Loucy (cell line): Measurements from ENCODE around the gene MAN2B2.

Experiments
- H2AFZ ChIP-seq: fragments of 200-600 bp; sonication (generic); 2 replicates; pipeline ENCODE4 v1.6.0; 2016; ENCODE audit warnings: antibody characterized with exemption, mild to moderate bottlenecking, low read length, moderate library complexity
- H3F3A ChIP-seq: fragments of 200-600 bp; 2 replicates; pipeline ENCODE4 v1.6.0; 2016; ENCODE audit warnings: antibody characterized with exemption, low read depth, mild to moderate bottlenecking
- H3K27me3 ChIP-seq: fragments of 200-600 bp; sonication (generic); 2 replicates; pipeline ENCODE4 v1.6.1; 2014; ENCODE audit warnings: low read length, mild to moderate bottlenecking; ENCODE audit not compliant: insufficient read depth, poor library complexity, severe bottlenecking
- H3K36me3 ChIP-seq: fragments of 200-600 bp; sonication (generic); 2 replicates; pipeline ENCODE4 v1.6.1; 2016; ENCODE audit warnings: low read length; ENCODE audit not compliant: insufficient read depth
- H3K4me1 ChIP-seq: fragments of 200-600 bp; sonication (generic); 2 replicates; pipeline ENCODE4 v1.5.1; 2014; ENCODE audit warnings: low read length, mild to moderate bottlenecking; ENCODE audit not compliant: insufficient read depth, poor library complexity, severe bottlenecking
- H3K4me2 ChIP-seq: fragments of 200-600 bp; sonication (generic); 2 replicates; pipeline ENCODE4 v1.6.0; 2014; ENCODE audit warnings: antibody characterized with exemption, low read length, low read depth, mild to moderate bottlenecking; ENCODE audit not compliant: poor library complexity, severe bottlenecking
- H3K4me3 ChIP-seq: fragments of 200-600 bp; sonication (generic); 2 replicates; pipeline ENCODE4 v1.5.1; 2014; ENCODE audit warnings: low read length, mild to moderate bottlenecking, mixed read lengths; ENCODE audit not compliant: poor library complexity, severe bottlenecking
- H3K79me2 ChIP-seq: fragments of 200-600 bp; sonication (generic); 2 replicates; pipeline ENCODE4 v1.6.1; 2014; ENCODE audit warnings: low read length; ENCODE audit not compliant: insufficient read depth
- H3K9ac ChIP-seq: fragments of 200-600 bp; sonication (generic); 2 replicates; pipeline ENCODE4 v1.6.0; 2014; ENCODE audit warnings: mild to moderate bottlenecking, low read depth, low read length, moderate library complexity; ENCODE audit not compliant: poor library complexity, severe bottlenecking
- H3K9me2 ChIP-seq: fragments of 200-600 bp; sonication (generic); replicated peaks from 2 replicates; pipeline ENCODE4 v1.6.1; 2016; ENCODE audit warnings: low read depth, low read length, mixed read lengths
- H3K9me3 ChIP-seq: fragments of 200-600 bp; sonication (generic); 2 replicates; pipeline ENCODE4 v1.6.1; 2014; ENCODE audit warnings: mild to moderate bottlenecking, antibody characterized with exemption, low read length, low read depth; ENCODE audit not compliant: insufficient read depth
- H4K20me1 ChIP-seq: fragments of 200-600 bp; sonication (generic); 2 replicates; pipeline ENCODE4 v1.6.0; 2014; ENCODE audit warnings: antibody characterized with exemption, low read length, mild to moderate bottlenecking; ENCODE audit not compliant: insufficient read depth, poor library complexity, severe bottlenecking
- CTCF ChIP-seq: fragments of 200-600 bp; sonication (generic); conservative IDR thresholded peaks from 2 replicates; pipeline ENCODE4 v1.5.1; 2014; ENCODE audit warnings: mild to moderate bottlenecking, antibody characterized with exemption, low read length
- EZH2phosphoT487 ChIP-seq: fragments of 200-600 bp; IDR thresholded peaks from 2 replicates; pipeline ENCODE4 v1.6.1; 2018; ENCODE audit warnings: antibody characterized with exemption, mild to moderate bottlenecking, moderate library complexity, borderline replicate concordance

MAN2B2 gene

GRCh38 chr4:6605114-6605513 lies 30.1 kb downstream of the MAN2B2 start:
- peaks cover 19% of the 10 kb centered on the region for H3K36me3 ChIP-seq

GRCh38 chr4:6605605-6606004 lies 30.6 kb downstream of the MAN2B2 start:
- H3K9me3 ChIP-seq: no peaks in the 10 kb centered on the region
- no peak overlapping the region for H3K4me2 ChIP-seq
- no peak overlapping the region for H2AFZ ChIP-seq
- H3K9ac ChIP-seq: no peak overlapping the region
- H3K9me2 ChIP-seq: no peaks in the 10 kb centered on the region
- no peak overlapping the region for H3K4me3 ChIP-seq
- H3K27me3 ChIP-seq: no peaks in the 10 kb centered on the region
- no peaks in the 10 kb centered on the region for H3F3A ChIP-seq
- peaks cover 19% of the 10 kb centered on the region for H3K36me3 ChIP-seq
- TF ChIP-seq EZH2phosphoT487 (no peak), CTCF (no peak)
- peaks cover 6% of the 10 kb centered on the region for H3K4me1 ChIP-seq
- H3K79me2 ChIP-seq: no peaks in the 10 kb centered on the region
- H4K20me1 ChIP-seq: no peaks in the 10 kb centered on the region

More at GRCh38 chr4:6605114-6605513, 30.1 kb downstream of the MAN2B2 start:
- no peaks in the 10 kb centered on the region for H3K27me3 ChIP-seq
- no peaks in the 10 kb centered on the region for H3K9me2 ChIP-seq
- no peak overlapping the region for H3K4me2 ChIP-seq
- H3K4me3 ChIP-seq: no peak overlapping the region
- H2AFZ ChIP-seq: no peak overlapping the region
- H3K9ac ChIP-seq: no peak overlapping the region
- H3K4me1 ChIP-seq: peaks cover 6% of the 10 kb centered on the region
- no peaks in the 10 kb centered on the region for H3K79me2 ChIP-seq
- TF ChIP-seq EZH2phosphoT487 (no peak), CTCF (no peak)
- no peaks in the 10 kb centered on the region for H4K20me1 ChIP-seq
- H3F3A ChIP-seq: no peaks in the 10 kb centered on the region
- no peaks in the 10 kb centered on the region for H3K9me3 ChIP-seq

- H2AFZ ChIP-seq: no peak overlapping the region
- H4K20me1 ChIP-seq: no peaks in the 10 kb centered on the region
- TF ChIP-seq CTCF: no peak
- no peak for TF ChIP-seq EZH2phosphoT487
- H3K36me3 ChIP-seq: peaks cover 22% of the 10 kb centered on the region
- H3K79me2 ChIP-seq: no peaks in the 10 kb centered on the region
- H3K9me2 ChIP-seq: no peaks in the 10 kb centered on the region
- no peaks in the 10 kb centered on the region for H3K9me3 ChIP-seq
- H3K9ac ChIP-seq: no peak overlapping the region
- no peak overlapping the region for H3K4me2 ChIP-seq
- H3K4me3 ChIP-seq: no peak overlapping the region
- peaks cover 5% of the 10 kb centered on the region for H3K4me1 ChIP-seq
- no peaks in the 10 kb centered on the region for H3K27me3 ChIP-seq
- H3F3A ChIP-seq: no peaks in the 10 kb centered on the region
Observed at GRCh38 chr4:6606465-6607235, 31.7 kb downstream of the MAN2B2 start.
